ENCODE data around the gene TMEM126A. TPM values are rescaled to one million over a fixed set of nuclear protein-coding genes. Genes with fewer than 3 reads are reported as not detected.

Gene TMEM126A
- total and polyA plus RNA-seq, 2 of the 13 experiments (the other 11 are each of a cell fraction or from before 2014, with no cell fraction given): 59.5 to 66.9 TPM

GRCh38 chr11:85664615-85665481 lies 17.1 kb downstream of the TMEM126A start, which contains the start of gene CREBZF (continued):
- TF ChIP-seq ZNF224 (CRISPR knock-in tag; IDR thresholded peaks at IDR 0.05): 0 out of 2 replicates have a peak, but pooled peaks have one; percentile 30
- TF ChIP-seq ZNF20 (CRISPR knock-in tag; IDR thresholded peaks at IDR 0.05): 0 out of 2 replicates have a peak, but pooled peaks have one; percentile 83
- no peak for TF ChIP-seq CENPX (CRISPR knock-in tag; IDR thresholded peaks at IDR 0.05)
- peak; percentile 73; the same call in 1 of the 2 replicates for TF ChIP-seq NFATC3 (CRISPR knock-in tag; IDR thresholded peaks at IDR 0.05)
- TF ChIP-seq KAT8 (CRISPR knock-in tag; IDR thresholded peaks at IDR 0.05): peak; percentile 89
- no peak for TF ChIP-seq GPBP1L1 (CRISPR knock-in tag; IDR thresholded peaks at IDR 0.05)
- TF ChIP-seq MTERF4 (CRISPR knock-in tag; IDR thresholded peaks at IDR 0.05): peak; percentile 40; the same call in 1 of the 2 replicates
- no peak for TF ChIP-seq TEAD3 (CRISPR knock-in tag; optimal IDR thresholded peaks at IDR 0.05; ENCODE audit: borderline replicate concordance)
- TF ChIP-seq AHR (CRISPR knock-in tag; IDR thresholded peaks at IDR 0.05): peak; percentile 79
- peak; percentile 69 for TF ChIP-seq ZNF160 (CRISPR knock-in tag; IDR thresholded peaks at IDR 0.05)
- no peak for TF ChIP-seq NFYC (CRISPR knock-in tag; IDR thresholded peaks at IDR 0.05)
- no peak for TF ChIP-seq SSRP1 (CRISPR knock-in tag; IDR thresholded peaks at IDR 0.05)
- TF ChIP-seq ZNF607 (CRISPR knock-in tag; IDR thresholded peaks at IDR 0.05; ENCODE audit: borderline replicate concordance): peak; percentile 63; the same call in 1 of the 2 replicates
- 0 out of 2 replicates have a peak, but pooled peaks have one; percentile 42 for TF ChIP-seq ZC3H4 (CRISPR knock-in tag; IDR thresholded peaks at IDR 0.05; ENCODE audit: borderline replicate concordance)
- TF ChIP-seq KLF13 (CRISPR knock-in tag; IDR thresholded peaks at IDR 0.05): no peak
- no peak for TF ChIP-seq AFF4 (CRISPR knock-in tag; IDR thresholded peaks at IDR 0.05)
- TF ChIP-seq SOX13 (IDR thresholded peaks at IDR 0.05): no peak
- peak in 1 of 2 experiments; percentile 34; a peak in 2 of 4 replicates for TF ChIP-seq SOX13 (CRISPR knock-in tag; conservative IDR thresholded peaks at IDR 0.05 in 1 of 2, IDR thresholded peaks at IDR 0.05 in 1 of 2)
- TF ChIP-seq DZIP1 (CRISPR knock-in tag; IDR thresholded peaks at IDR 0.05): 0 out of 2 replicates have a peak, but pooled peaks have one; percentile 54
- TF ChIP-seq ATF7-NPFF (CRISPR knock-in tag; IDR thresholded peaks at IDR 0.05; ENCODE audit: low read depth): peak; percentile 64
- no peak; the same call in 1 of the 2 replicates for TF ChIP-seq FOXJ3 (CRISPR knock-in tag; IDR thresholded peaks at IDR 0.05; ENCODE audit: borderline replicate concordance)

Data from HepG2 (cell line).